Kidney epithelial cell (primary cell): ENCODE results near the gene ATP11A. TPM values are rescaled to one million over a fixed set of nuclear protein-coding genes. Genes with fewer than 3 reads are reported as not detected.

Experiments used
- DNase-seq: peaks from one replicate; pipeline ENCODE4 v3.0.0-alpha.2; 2010; ENCODE audit warnings: low read depth
- H3K27me3 ChIP-seq: 2 replicates; pipeline ENCODE4 v1.6.0; 2011; ENCODE audit warnings: low read length; ENCODE audit not compliant: control insufficient read depth, insufficient read depth
- H3K36me3 ChIP-seq: 2 replicates; pipeline ENCODE4 v1.5.1; 2011; ENCODE audit warnings: low read length; ENCODE audit not compliant: control insufficient read depth, insufficient read depth
- H3K4me3 ChIP-seq: 2 replicates; pipeline ENCODE4 v1.5.1; 2011; ENCODE audit warnings: low read depth, mild to moderate bottlenecking, control low read depth, low read length
- CTCF ChIP-seq: IDR thresholded peaks from 2 replicates; pipeline ENCODE4 v1.5.1; 2011; ENCODE audit warnings: mild to moderate bottlenecking, moderate library complexity, low read length, control low read depth, inconsistent platforms; ENCODE audit not compliant: insufficient read depth, poor library complexity, severe bottlenecking
- total RNA-seq: library from RNA; depleted of rRNA; stranded (reverse); fragments of >200 nt; gene quantifications from 2 replicates; pipeline ENCODE4 v1.2.3, GENCODE V29; 2015

ATP11A gene
- total RNA-seq, 1 donor from 2014 or later, result 31.5 TPM

DNA sequence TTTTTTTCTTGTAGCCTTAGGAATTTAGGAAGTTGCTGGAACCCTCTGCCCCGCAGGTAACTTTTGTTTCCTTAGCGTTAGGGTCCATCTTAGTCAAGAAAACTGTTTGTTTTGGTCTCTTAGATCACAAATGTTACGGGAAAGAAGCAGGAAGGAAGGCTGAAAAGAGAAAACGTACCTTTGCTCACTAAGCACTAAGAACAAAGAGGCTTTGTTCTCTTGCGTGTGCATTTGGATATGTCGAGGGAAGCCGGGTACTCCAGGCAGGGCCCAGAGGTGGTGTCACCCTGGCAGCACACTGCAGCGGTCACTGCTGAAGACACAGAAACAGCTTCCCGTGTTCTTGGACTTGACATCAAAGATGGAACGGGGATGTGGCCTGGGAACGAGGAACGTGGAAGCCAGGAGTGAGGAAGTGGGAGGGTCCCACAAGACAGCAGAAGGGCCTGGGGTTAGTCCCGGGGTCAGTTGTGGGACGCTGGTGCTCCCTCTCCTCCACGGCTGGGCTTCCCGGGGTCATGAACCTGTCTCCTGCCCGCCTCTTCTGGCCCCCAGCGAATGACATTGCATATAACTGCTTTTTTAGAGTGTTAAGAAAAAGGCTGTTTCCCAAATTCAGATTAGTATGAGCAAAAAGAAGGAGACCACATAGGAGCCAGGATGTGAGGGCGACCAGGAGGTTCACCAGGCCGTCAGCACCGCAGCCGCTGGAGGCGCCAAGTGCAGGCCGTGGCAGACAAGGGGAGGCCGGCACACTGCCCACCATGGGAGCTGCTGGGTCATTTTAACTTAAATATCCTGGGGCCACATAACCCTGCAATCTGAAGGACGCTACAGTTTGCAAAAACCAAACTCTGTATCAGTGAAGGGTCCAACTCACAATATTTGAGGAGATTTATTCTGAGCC, 31.6 kb downstream of the ATP11A start:
- Histone ChIP-seq H3K27me3 (no peaks in the 10 kb centered on the region), H3K36me3 (no peaks in the 10 kb centered on the region), H3K4me3 (no peak overlapping the region)
- TF ChIP-seq CTCF, result no peak
- no peak for DNase-seq

- Histone ChIP-seq H3K27me3 (no peaks in the 10 kb centered on the region), H3K4me3 (no peak overlapping the region), H3K36me3 (no peaks in the 10 kb centered on the region)
- TF ChIP-seq CTCF, result no peak
- peak; percentile 41 for DNase-seq
Measured at GRCh38 chr13:112722433-112723263, 32.8 kb downstream of the ATP11A start.

DNA sequence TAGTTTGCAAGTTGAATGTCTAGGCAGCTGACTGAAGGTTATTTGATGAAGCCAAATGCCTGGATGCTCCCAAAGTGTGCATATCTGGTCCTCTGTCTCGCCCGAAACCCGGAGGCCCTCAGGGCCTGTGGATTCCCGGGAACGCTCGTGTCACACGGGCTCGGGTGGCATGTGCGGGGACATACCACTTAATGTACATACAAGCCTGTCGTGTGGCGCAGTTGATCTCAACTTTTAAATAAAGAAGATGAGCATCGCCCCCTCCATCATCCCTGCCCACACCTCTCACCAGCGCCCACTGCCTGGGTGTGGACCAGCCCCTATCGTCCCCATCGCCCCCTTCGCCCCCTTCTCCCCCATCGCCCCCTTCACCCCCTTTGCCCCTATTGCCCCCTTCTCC, 33.9 kb downstream of the ATP11A start:
- Histone ChIP-seq H3K27me3 (no peaks in the 10 kb centered on the region), H3K4me3 (no peak overlapping the region), H3K36me3 (no peaks in the 10 kb centered on the region)
- no peak for DNase-seq
- TF ChIP-seq CTCF, result no peak

DNA sequence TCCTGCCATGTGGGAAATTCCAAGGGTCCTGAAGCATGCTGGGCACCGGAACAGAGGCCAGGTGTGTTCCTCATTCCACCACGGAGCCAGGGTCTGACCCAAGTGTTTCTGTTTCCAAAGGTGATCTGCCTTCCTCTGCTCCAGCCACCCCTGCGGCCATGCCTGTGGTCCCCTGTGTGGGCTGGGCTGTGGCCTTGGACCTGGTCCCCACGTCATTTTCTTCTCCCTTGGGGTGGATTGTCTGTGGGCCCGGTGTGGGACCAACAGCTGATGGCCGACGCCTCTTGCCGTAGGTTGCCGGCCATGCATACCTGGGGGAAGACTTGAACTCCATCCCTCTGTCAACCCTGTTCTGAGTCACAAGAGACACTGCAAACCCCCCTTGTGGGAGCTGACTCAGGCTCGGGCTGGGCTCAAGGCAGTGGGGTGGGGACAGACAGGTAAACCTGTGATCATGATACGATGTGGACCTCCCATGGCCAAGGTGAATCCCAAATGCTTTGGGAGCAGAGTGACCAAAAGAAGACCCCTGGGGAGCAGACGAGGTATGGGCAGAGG, 35.0 kb downstream of the ATP11A start:
- no peak for TF ChIP-seq CTCF
- no peak for DNase-seq
- Histone ChIP-seq H3K4me3 (no peak overlapping the region), H3K36me3 (no peaks in the 10 kb centered on the region), H3K27me3 (no peaks in the 10 kb centered on the region)

- no peak for TF ChIP-seq CTCF
- no peaks in the 10 kb centered on the region for H3K27me3 ChIP-seq
- DNase-seq, result peak; percentile 50
- no peak overlapping the region for H3K4me3 ChIP-seq
- no peaks in the 10 kb centered on the region for H3K36me3 ChIP-seq
Measured at GRCh38 chr13:112725346-112726015, 35.6 kb downstream of the ATP11A start.
